GM06990 (cell line): ENCODE results near the gene ZSCAN25.

Experiments
- DNase-seq: peaks from one replicate; pipeline ENCODE4 v3.0.0-alpha.2; 2011; ENCODE audit not compliant: insufficient read length; ENCODE audit errors: extremely low read depth
- H3K27me3 ChIP-seq: replicated peaks from 2 replicates; pipeline ENCODE4 v1.6.0; 2011; ENCODE audit warnings: low read length; ENCODE audit not compliant: control insufficient read depth, insufficient read depth
- H3K36me3 ChIP-seq: 2 replicates; pipeline ENCODE4 v1.5.1; 2011; ENCODE audit warnings: low read length; ENCODE audit not compliant: control insufficient read depth, insufficient read depth
- H3K4me3 ChIP-seq: replicated peaks from 2 replicates; pipeline ENCODE4 v1.5.1; 2011; ENCODE audit warnings: low read depth, mild to moderate bottlenecking, control low read depth, low read length
- CTCF ChIP-seq: IDR thresholded peaks from 2 replicates; pipeline ENCODE4 v1.5.1; 2011; ENCODE audit warnings: low read length, control low read depth, mild to moderate bottlenecking, inconsistent platforms; ENCODE audit not compliant: insufficient read depth, poor library complexity, severe bottlenecking

Gene ZSCAN25

GRCh38 chr7:99642027-99642426 is 25.3 kb downstream of the ZSCAN25 start:
- no peaks in the 10 kb centered on the region for H3K27me3 ChIP-seq
- no peak for DNase-seq
- no peak overlapping the region for H3K4me3 ChIP-seq
- no peaks in the 10 kb centered on the region; the same call in 1 of the 2 replicates for H3K36me3 ChIP-seq
- no peak for TF ChIP-seq CTCF

DNA sequence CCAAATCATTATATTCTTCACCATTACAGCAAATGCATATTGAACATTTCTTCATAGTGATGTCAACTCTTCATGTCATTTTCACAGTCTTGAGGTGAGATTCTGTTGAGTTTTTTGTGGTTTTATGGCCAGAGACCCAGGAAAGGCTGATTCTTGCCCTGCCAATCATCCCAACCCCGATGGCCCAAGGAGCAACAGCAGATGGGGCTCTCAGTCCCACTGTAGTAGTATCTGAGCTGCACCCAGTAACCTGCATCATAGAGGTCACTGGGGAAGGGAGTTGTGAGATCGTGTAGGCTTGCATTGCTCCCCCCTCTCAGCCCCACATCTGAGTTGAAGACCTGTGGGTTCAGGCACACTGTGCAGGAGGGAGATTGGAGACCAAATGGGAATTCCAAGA is 26.7 kb downstream of the ZSCAN25 start:
- Histone ChIP-seq H3K27me3 (no peaks in the 10 kb centered on the region), H3K36me3 (no peaks in the 10 kb centered on the region; the same call in 1 of the 2 replicates), H3K4me3 (no peak overlapping the region)
- TF ChIP-seq CTCF, result no peak
- DNase-seq, result no peak

DNA sequence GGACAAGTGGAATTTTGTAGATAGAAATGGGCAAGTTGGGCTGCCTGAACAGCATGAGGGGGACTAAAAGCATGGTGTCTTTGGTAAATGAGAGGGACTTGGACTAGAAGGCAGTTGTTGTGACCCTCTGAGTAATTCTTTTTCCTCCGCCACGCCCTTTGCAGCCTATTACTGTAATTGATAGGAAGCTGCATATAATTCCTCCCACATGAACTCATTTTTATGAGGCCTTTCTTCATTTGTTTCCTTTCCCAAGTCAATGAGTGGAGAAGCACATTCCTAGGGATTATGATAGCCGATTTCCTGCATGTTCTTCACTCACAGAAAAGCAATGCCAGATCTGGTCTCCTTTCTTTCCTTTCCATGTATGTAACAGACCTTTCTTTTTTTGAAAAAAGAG is 27.7 kb downstream of the ZSCAN25 start:
- no peak for TF ChIP-seq CTCF
- no peak for DNase-seq
- no peak overlapping the region for H3K4me3 ChIP-seq
- H3K36me3 ChIP-seq, result no peaks in the 10 kb centered on the region; the same call in 1 of the 2 replicates
- H3K27me3 ChIP-seq, result no peaks in the 10 kb centered on the region

GRCh38 chr7:99645590-99645989 is 28.8 kb downstream of the ZSCAN25 start:
- TF ChIP-seq CTCF, result no peak
- Histone ChIP-seq H3K27me3 (no peaks in the 10 kb centered on the region), H3K36me3 (no peaks in the 10 kb centered on the region; the same call in 1 of the 2 replicates), H3K4me3 (no peak overlapping the region)
- DNase-seq, result no peak

GRCh38 chr7:99648843-99649242 is 32.1 kb downstream of the ZSCAN25 start:
- no peaks in the 10 kb centered on the region for H3K27me3 ChIP-seq
- H3K4me3 ChIP-seq, result no peak overlapping the region
- DNase-seq, result no peak
- no peak for TF ChIP-seq CTCF
- no peaks in the 10 kb centered on the region; the same call in 1 of the 2 replicates for H3K36me3 ChIP-seq

DNA sequence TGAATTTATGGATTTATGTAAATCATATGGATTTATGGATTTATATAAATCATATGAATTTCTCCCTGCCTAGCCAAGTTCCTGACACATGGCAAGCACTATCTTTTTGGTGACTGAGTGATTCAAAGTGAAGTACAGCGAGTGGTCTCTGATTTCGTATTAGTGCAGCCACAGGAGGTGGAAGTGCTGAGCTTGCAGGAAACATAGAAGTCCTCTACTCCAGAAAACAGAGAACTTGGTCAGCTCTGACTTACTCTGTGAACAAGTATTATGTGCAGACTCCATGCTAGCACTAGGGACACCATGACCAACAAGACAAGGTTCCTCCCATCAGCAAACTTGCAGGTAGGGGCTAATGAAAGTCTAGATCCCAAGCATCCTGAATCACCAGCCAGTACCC is 34.5 kb downstream of the ZSCAN25 start:
- no peak for DNase-seq
- no peak for TF ChIP-seq CTCF
- H3K36me3 ChIP-seq, result no peaks in the 10 kb centered on the region
- H3K27me3 ChIP-seq, result no peaks in the 10 kb centered on the region
- H3K4me3 ChIP-seq, result no peak overlapping the region
